ENCODE data around the gene GOLGA2. TPM values are rescaled to one million over a fixed set of nuclear protein-coding genes. Genes with fewer than 3 reads are reported as not detected.

Gene GOLGA2
- total RNA-seq, 4 donors from 2014 or later: 18.4 to 174 (median 89.9) TPM

GRCh38 chr9:128208946-128209669 is 66.7 kb downstream of the GOLGA2 start:
- H3K4me1 ChIP-seq: no peaks in the 10 kb centered on the region
- intact Hi-C loops (cut with DNase I; ENCODE audit: low total_unique reads): no loop called here
- TF ChIP-seq POLR2A (IDR thresholded peaks at IDR 0.05): no peak
- no peak for TF ChIP-seq CTCF (IDR thresholded peaks at IDR 0.05)
- H3K9me3 ChIP-seq: no peaks in the 10 kb centered on the region
- no peak overlapping the region for H3K4me3 ChIP-seq
- no peaks in the 10 kb centered on the region for H3K27me3 ChIP-seq
- no peak overlapping the region for H3K27ac ChIP-seq
- no peak for DNase-seq
- H3K36me3 ChIP-seq: no peaks in the 10 kb centered on the region

GRCh38 chr9:128208386-128208785 is 67.4 kb downstream of the GOLGA2 start:
- H3K36me3 ChIP-seq: no peaks in the 10 kb centered on the region
- TF ChIP-seq POLR2A (IDR thresholded peaks at IDR 0.05) (no peak), CTCF (IDR thresholded peaks at IDR 0.05) (no peak)
- no peak overlapping the region for H3K27ac ChIP-seq
- no peaks in the 10 kb centered on the region for H3K27me3 ChIP-seq
- peaks cover 0 to 7% of the 10 kb centered on the region in 2 donors for H3K4me1 ChIP-seq
- H3K9me3 ChIP-seq: no peaks in the 10 kb centered on the region
- no peak overlapping the region for H3K4me3 ChIP-seq
- no peak for DNase-seq
- intact Hi-C loops (cut with DNase I; ENCODE audit: low total_unique reads): no loop called here

- intact Hi-C loops (cut with DNase I; ENCODE audit: low total_unique reads): no loop called here
- no peak overlapping the region for H3K27ac ChIP-seq
Observed at GRCh38 chr9:128206916-128207910, 68.6 kb downstream of the GOLGA2 start.

GRCh38 chr9:128206484-128206883 is 69.3 kb downstream of the GOLGA2 start:
- TF ChIP-seq CTCF (IDR thresholded peaks at IDR 0.05) (no peak), POLR2A (IDR thresholded peaks at IDR 0.05) (no peak)
- intact Hi-C loops (cut with DNase I; ENCODE audit: low total_unique reads): no loop called here
- H3K27ac ChIP-seq: no peak overlapping the region

More at GRCh38 chr9:128206916-128207910, 68.6 kb downstream of the GOLGA2 start:
- no peak overlapping the region for H3K4me3 ChIP-seq
- no peak for DNase-seq
- H3K4me1 ChIP-seq: peaks cover 0 to 8% of the 10 kb centered on the region in 2 donors
- no peak for TF ChIP-seq POLR2A (IDR thresholded peaks at IDR 0.05)
- no peak for TF ChIP-seq CTCF (IDR thresholded peaks at IDR 0.05)
- no peaks in the 10 kb centered on the region for H3K9me3 ChIP-seq
- H3K36me3 ChIP-seq: no peaks in the 10 kb centered on the region
- no peaks in the 10 kb centered on the region for H3K27me3 ChIP-seq

More at GRCh38 chr9:128206484-128206883, 69.3 kb downstream of the GOLGA2 start:
- no peak for DNase-seq
- no peaks in the 10 kb centered on the region for H3K27me3 ChIP-seq
- peaks cover 0 to 8% of the 10 kb centered on the region in 2 donors for H3K4me1 ChIP-seq
- H3K9me3 ChIP-seq: no peaks in the 10 kb centered on the region
- no peak overlapping the region for H3K4me3 ChIP-seq
- H3K36me3 ChIP-seq: no peaks in the 10 kb centered on the region

MicroRNAs encoded within 50 kb of the gene (microRNA counts, 767-probe panel; counts per million panel counts)
- microRNA hsa-miR-199b-5p (6,694 to 6,928 counts per million in 2 donors), microRNA hsa-miR-3154 (0 counts per million in 2 donors)

Small RNA genes within 50 kb of the gene (microRNA-seq; reads per million reads assigned to microRNA genes)
- gene MIR199B (ENCODE audit: borderline microRNAs expressed, borderline replicate concordance) (262 reads per million, percentile 68 among the genes with 10 or more reads in this experiment), gene MIR3154 (ENCODE audit: borderline microRNAs expressed, borderline replicate concordance) (1.5 reads per million)

Small RNA genes within 50 kb of the gene (small RNA-seq; reads per million reads assigned to genes)
- gene MIR199B (9.7 reads per million, percentile 89 among the genes with 10 or more reads in this experiment), gene MIR3154 (0.18 reads per million)

Other genes with a start within 250 kb of the GOLGA2 start
- gene NAIF1, start 208.7 kb downstream of the GOLGA2 start, total RNA-seq: 10 to 100 TPM in 2 of 4 donors, 1 to 10 TPM in 2; 3.8 to 27.4 (median 10.6) TPM
- gene SLC25A25, start 207.8 kb downstream of the GOLGA2 start, total RNA-seq: 10 to 100 TPM; 14.3 to 49.7 (median 49.0) TPM
- gene PTGES2, start 148.3 kb downstream of the GOLGA2 start, total RNA-seq: 100 to 1,000 TPM in 1 of 4 donors, 10 to 100 TPM in 3; 21.5 to 173 (median 64.2) TPM
- 1 to 10 TPM in 1 of 4 donors, under 1 TPM in 1, not detected in 2; 0.98 to 2.6 TPM for gene LCN2, start 126.6 kb downstream of the GOLGA2 start, total RNA-seq
- gene BBLN, start 115.7 kb downstream of the GOLGA2 start, total RNA-seq: 100 to 1,000 TPM in 2 of 4 donors, 10 to 100 TPM in 2; 31.3 to 198 (median 96.0) TPM
- gene CIZ1, start 84.4 kb downstream of the GOLGA2 start, total RNA-seq: 100 to 1,000 TPM in 1 of 4 donors, 10 to 100 TPM in 3; 31.3 to 151 (median 52.6) TPM
- gene DNM1, start 72.6 kb downstream of the GOLGA2 start, total RNA-seq: 10 to 100 TPM in 3 of 4 donors, 1 to 10 TPM in 1; 5.0 to 71.5 (median 31.0) TPM
- gene SWI5, start 269 bp upstream of the GOLGA2 start, total RNA-seq: 10 to 100 TPM; 10.3 to 86.1 (median 19.3) TPM
- gene TRUB2, start 46.4 kb upstream of the GOLGA2 start, total RNA-seq: 10 to 100 TPM in 2 of 4 donors, 1 to 10 TPM in 1, under 1 TPM in 1; 0.29 to 14.0 (median 9.7) TPM
- gene COQ4, start 46.8 kb upstream of the GOLGA2 start, total RNA-seq: 10 to 100 TPM in 3 of 4 donors, 1 to 10 TPM in 1; 3.2 to 37.9 (median 29.6) TPM
- gene SLC27A4, start 64.5 kb upstream of the GOLGA2 start, total RNA-seq: 10 to 100 TPM in 2 of 4 donors, 1 to 10 TPM in 2; 4.6 to 22.7 (median 9.5) TPM
- 10 to 100 TPM in 3 of 4 donors, 1 to 10 TPM in 1; 6.7 to 32.0 (median 22.4) TPM for gene URM1, start 95.4 kb upstream of the GOLGA2 start, total RNA-seq
- gene CERCAM, start 144.8 kb upstream of the GOLGA2 start, total RNA-seq: 10 to 100 TPM; 25.1 to 70.7 (median 39.8) TPM
- gene ODF2, start 180.0 kb upstream of the GOLGA2 start, total RNA-seq: 10 to 100 TPM; 14.4 to 37.3 (median 25.9) TPM
- gene GLE1, start 228.7 kb upstream of the GOLGA2 start, total RNA-seq: 10 to 100 TPM in 3 of 4 donors, 1 to 10 TPM in 1; 3.3 to 25.5 (median 16.4) TPM